Measurements from ENCODE around the gene MYRIP.

GRCh38 chr3:40264451-40264850, 455.0 kb downstream of the MYRIP start:
- TF ChIP-seq TEAD4 (IDR thresholded peaks at IDR 0.05; ENCODE audit: borderline replicate concordance, insufficient read depth), result no peak
- TF ChIP-seq CTCF (IDR thresholded peaks at IDR 0.05), result no peak
- TF ChIP-seq REST (IDR thresholded peaks at IDR 0.05; ENCODE audit: low read depth, low read length), result no peak
- TF ChIP-seq RFX5 (IDR thresholded peaks at IDR 0.05; ENCODE audit: low read length), result no peak
- TF ChIP-seq NRF1 (IDR thresholded peaks at IDR 0.05; ENCODE audit: low read depth, low read length), result no peak
- TF ChIP-seq TAF1 (IDR thresholded peaks at IDR 0.05; ENCODE audit: borderline replicate concordance, low read depth, low read length), result no peak
- no peak for TF ChIP-seq RCOR1 (IDR thresholded peaks at IDR 0.05; ENCODE audit: low read length)
- TF ChIP-seq MXI1 (IDR thresholded peaks at IDR 0.05; ENCODE audit: low read depth, low read length), result no peak

All from SK-N-SH (cell line).